GM18499 (cell line): ENCODE data around the gene TMEM135.
"Not testable (repeated sequence)": the region's sequence is repeated elsewhere in the genome, so short reads cannot be mapped to it uniquely, and the experiment has no call there.

ENCODE experiments used
- ATAC-seq: cut with Tn5 transposase; IDR thresholded peaks from one replicate; pipeline ENCODE4 v1.9.1; 2021; ENCODE audit warnings: moderate number of reproducible peaks; ENCODE audit not compliant: insufficient read depth, unreplicated experiment

The TMEM135 gene

GRCh38 chr11:87063982-87064381 lies 26.2 kb downstream of the TMEM135 start:
- no peak for ATAC-seq

GRCh38 chr11:87072787-87073186 lies 35.1 kb downstream of the TMEM135 start:
- ATAC-seq, result no peak

- no peak for ATAC-seq
Measured at GRCh38 chr11:87076260-87076783, 38.6 kb downstream of the TMEM135 start.

GRCh38 chr11:87076874-87077429 lies 39.2 kb downstream of the TMEM135 start:
- no peak for ATAC-seq

GRCh38 chr11:87081358-87081757 lies 43.6 kb downstream of the TMEM135 start:
- no peak for ATAC-seq

- ATAC-seq, result no peak
Measured at GRCh38 chr11:87082590-87082989, 44.9 kb downstream of the TMEM135 start.

GRCh38 chr11:87083029-87083428 lies 45.3 kb downstream of the TMEM135 start:
- ATAC-seq, result no peak

GRCh38 chr11:87092159-87092558 lies 54.4 kb downstream of the TMEM135 start:
- ATAC-seq, result no peak

- ATAC-seq, result no peak
Measured at GRCh38 chr11:87092567-87092966, 54.8 kb downstream of the TMEM135 start.

- ATAC-seq, result no peak
Measured at GRCh38 chr11:87097582-87097981, 59.8 kb downstream of the TMEM135 start.

GRCh38 chr11:87101956-87102580 lies 64.3 kb downstream of the TMEM135 start:
- no peak for ATAC-seq

GRCh38 chr11:87105826-87106225 lies 68.1 kb downstream of the TMEM135 start:
- ATAC-seq, result not testable (repeated sequence)

GRCh38 chr11:87107379-87107778 lies 69.6 kb downstream of the TMEM135 start:
- ATAC-seq, result not testable (repeated sequence)

GRCh38 chr11:87110443-87111131 lies 72.9 kb downstream of the TMEM135 start:
- no peak for ATAC-seq

- ATAC-seq, result no peak
Measured at GRCh38 chr11:87114093-87114492, 76.4 kb downstream of the TMEM135 start.

GRCh38 chr11:87116185-87116584 lies 78.5 kb downstream of the TMEM135 start:
- no peak for ATAC-seq

- ATAC-seq, result no peak
Measured at GRCh38 chr11:87120937-87121336, 83.2 kb downstream of the TMEM135 start.

GRCh38 chr11:87122852-87123251 lies 85.1 kb downstream of the TMEM135 start:
- no peak for ATAC-seq

- ATAC-seq, result no peak
Measured at GRCh38 chr11:87125257-87125656, 87.5 kb downstream of the TMEM135 start.

GRCh38 chr11:87127101-87127500 lies 89.4 kb downstream of the TMEM135 start:
- no peak for ATAC-seq

GRCh38 chr11:87128372-87128771 lies 90.6 kb downstream of the TMEM135 start:
- no peak for ATAC-seq
